Neural cell (in vitro differentiated cells): ENCODE results near the gene AGBL4. TPM values are rescaled to one million over a fixed set of nuclear protein-coding genes. Genes with fewer than 3 reads are reported as not detected.

Experiments used
- H2AFZ ChIP-seq: fragments of 200-600, 300-800 bp; sonication (generic), shearing (Covaris generic); 2 replicates; pipeline ENCODE4 v1.6.0; 2014; ENCODE audit warnings: low read depth, mild to moderate bottlenecking, antibody characterized with exemption, low read length, moderate library complexity
- H3F3A ChIP-seq: fragments of 200-600 bp; shearing (Covaris generic); 2 replicates; pipeline ENCODE4 v1.6.1; 2016; ENCODE audit warnings: mild to moderate bottlenecking, moderate library complexity, mixed read lengths, antibody characterized with exemption, low read length; ENCODE audit not compliant: insufficient read depth, poor library complexity, severe bottlenecking
- H3K27ac ChIP-seq: fragments of 200-600, 300-800 bp; sonication (generic), shearing (Covaris generic); 2 replicates; pipeline ENCODE4 v1.5.1; 2014; ENCODE audit warnings: mild to moderate bottlenecking, low read length, moderate library complexity
- H3K27me3 ChIP-seq: fragments of 300-800, 200-600 bp; sonication (generic), shearing (Covaris generic); 2 replicates; pipeline ENCODE4 v1.6.0; 2014; ENCODE audit warnings: mild to moderate bottlenecking, low read depth, low read length, moderate library complexity; ENCODE audit not compliant: insufficient read depth
- H3K36me3 ChIP-seq: fragments of 300-800, 200-600 bp; sonication (generic), shearing (Covaris generic); 2 replicates; pipeline ENCODE4 v1.5.1; 2014; ENCODE audit warnings: mild to moderate bottlenecking, antibody characterized with exemption, low read length, moderate library complexity; ENCODE audit not compliant: insufficient read depth
- H3K4me2 ChIP-seq: fragments of 300-800, 200-600 bp; sonication (generic), shearing (Covaris generic); 2 replicates; pipeline ENCODE4 v1.6.0; 2014; ENCODE audit warnings: mild to moderate bottlenecking, low read length
- H3K4me3 ChIP-seq: fragments of 300-800, 200-600 bp; sonication (generic), shearing (Covaris generic); 2 replicates; pipeline ENCODE4 v1.5.1; 2014; ENCODE audit warnings: mild to moderate bottlenecking, low read length, moderate library complexity
- H3K79me2 ChIP-seq: fragments of 200-600 bp; shearing (Covaris generic); replicated peaks from 2 replicates; pipeline ENCODE4 v1.6.0; 2014; ENCODE audit warnings: mild to moderate bottlenecking, low read length, moderate library complexity; ENCODE audit not compliant: insufficient read depth
- H3K9ac ChIP-seq: fragments of 300-800, 200-600 bp; sonication (generic), shearing (Covaris generic); 2 replicates; pipeline ENCODE4 v1.6.1; 2016; ENCODE audit warnings: mild to moderate bottlenecking, low read length, mixed read lengths
- H3K9me2 ChIP-seq: fragments of 200-600 bp; shearing (Covaris generic); 2 replicates; pipeline ENCODE4 v1.6.1; 2016; ENCODE audit warnings: mild to moderate bottlenecking, low read length, mixed read lengths; ENCODE audit not compliant: insufficient read depth
- H3K9me3 ChIP-seq: fragments of 200-600, 300-800 bp; sonication (generic), shearing (Covaris generic); 2 replicates; pipeline ENCODE4 v1.6.1; 2016; ENCODE audit warnings: mild to moderate bottlenecking, mixed run types, low read length, moderate library complexity, mixed read lengths
- H4K20me1 ChIP-seq: fragments of 200-600 bp; shearing (Covaris generic); 2 replicates; pipeline ENCODE4 v1.6.1; 2016; ENCODE audit warnings: mild to moderate bottlenecking, mixed run types; ENCODE audit not compliant: insufficient read depth
- EP300 ChIP-seq: fragments of 450-650 bp; conservative IDR thresholded peaks from 2 replicates; pipeline ENCODE4 v1.6.1; 2014; ENCODE audit warnings: antibody characterized with exemption, mild to moderate bottlenecking, moderate library complexity; ENCODE audit not compliant: poor library complexity, severe bottlenecking
- EZH2 ChIP-seq: fragments of 200-600, 300-800 bp; shearing (Covaris generic), sonication (generic); IDR thresholded peaks from 2 replicates; pipeline ENCODE4 v1.6.1; 2014; ENCODE audit warnings: antibody characterized with exemption, low read length, borderline replicate concordance, mild to moderate bottlenecking; ENCODE audit not compliant: insufficient read depth, poor library complexity, severe bottlenecking
- MXI1 ChIP-seq: fragments of 450-650 bp; conservative IDR thresholded peaks from 2 replicates; pipeline ENCODE4 v1.6.1; 2014; ENCODE audit warnings: antibody characterized with exemption, mild to moderate bottlenecking; ENCODE audit not compliant: poor library complexity, severe bottlenecking
- POLR2AphosphoS5 ChIP-seq: IDR thresholded peaks from 2 replicates; pipeline ENCODE4 v1.6.1; 2012
- RAD21 ChIP-seq: fragments of 450-650 bp; conservative IDR thresholded peaks from 2 replicates; pipeline ENCODE4 v1.6.1; 2014; ENCODE audit warnings: antibody characterized with exemption, mild to moderate bottlenecking, moderate library complexity
- SMC3 ChIP-seq: fragments of 450-650 bp; conservative IDR thresholded peaks from 2 replicates; pipeline ENCODE4 v1.6.1; 2014; ENCODE audit warnings: antibody characterized with exemption, mild to moderate bottlenecking, moderate library complexity; ENCODE audit not compliant: poor library complexity
- TAF1 ChIP-seq: IDR thresholded peaks from 2 replicates; pipeline ENCODE4 v1.6.1; 2012; ENCODE audit warnings: low read depth
- polyA plus RNA-seq: library from polyadenylated mRNA; depleted of rRNA; stranded (reverse); fragments of >200 nt; gene quantifications from 2 replicates; pipeline ENCODE4 v1.2.3, GENCODE V29; 2014
- TF ChIP-seq, protein P1 (sequence below): IDR thresholded peaks from 2 replicates; pipeline ENCODE4 v1.6.1; 2012; ENCODE audit warnings: borderline replicate concordance
- TF ChIP-seq, protein P2 (sequence below): fragments of 450-650 bp; IDR thresholded peaks from 2 replicates; pipeline ENCODE4 v1.5.1; 2014; ENCODE audit warnings: antibody characterized with exemption, mild to moderate bottlenecking, moderate library complexity; ENCODE audit not compliant: poor library complexity, severe bottlenecking

The AGBL4 gene
- polyA plus RNA-seq, 1 donor from 2014 or later: 1.3 TPM

DNA sequence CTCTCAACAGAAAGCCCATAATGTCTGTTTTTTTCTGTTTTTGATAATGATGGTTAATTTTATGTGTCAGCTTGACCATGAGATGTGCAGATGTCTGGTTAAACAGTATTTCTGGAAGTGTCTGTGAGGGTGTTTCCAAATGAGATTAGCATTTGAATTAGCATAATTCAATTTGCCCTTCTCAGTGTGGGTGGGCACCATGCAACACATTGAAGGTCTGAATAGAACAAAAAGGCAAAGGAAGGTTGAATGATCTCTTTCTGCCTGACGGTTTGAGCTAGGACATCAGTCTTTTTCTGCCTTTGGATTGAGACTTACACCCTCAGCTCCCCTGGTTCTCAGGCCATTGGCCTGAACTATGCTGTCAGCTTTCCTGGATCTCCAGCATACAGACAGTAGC is 1516.9 kb downstream of the AGBL4 start:
- Histone ChIP-seq H2AFZ (no peak overlapping the region), H3K27me3 (no peaks in the 10 kb centered on the region), H3K9ac (no peak overlapping the region), H3K4me2 (no peak overlapping the region), H3K27ac (no peak overlapping the region), H3K9me3 (no peaks in the 10 kb centered on the region), H3K36me3 (no peaks in the 10 kb centered on the region), H3K4me3 (no peak overlapping the region), H3K79me2 (no peaks in the 10 kb centered on the region), H3K9me2 (no peaks in the 10 kb centered on the region), H4K20me1 (no peaks in the 10 kb centered on the region), H3F3A (no peaks in the 10 kb centered on the region)
- no peak for TF ChIP-seq MXI1
- TF ChIP-seq, protein P1, sequence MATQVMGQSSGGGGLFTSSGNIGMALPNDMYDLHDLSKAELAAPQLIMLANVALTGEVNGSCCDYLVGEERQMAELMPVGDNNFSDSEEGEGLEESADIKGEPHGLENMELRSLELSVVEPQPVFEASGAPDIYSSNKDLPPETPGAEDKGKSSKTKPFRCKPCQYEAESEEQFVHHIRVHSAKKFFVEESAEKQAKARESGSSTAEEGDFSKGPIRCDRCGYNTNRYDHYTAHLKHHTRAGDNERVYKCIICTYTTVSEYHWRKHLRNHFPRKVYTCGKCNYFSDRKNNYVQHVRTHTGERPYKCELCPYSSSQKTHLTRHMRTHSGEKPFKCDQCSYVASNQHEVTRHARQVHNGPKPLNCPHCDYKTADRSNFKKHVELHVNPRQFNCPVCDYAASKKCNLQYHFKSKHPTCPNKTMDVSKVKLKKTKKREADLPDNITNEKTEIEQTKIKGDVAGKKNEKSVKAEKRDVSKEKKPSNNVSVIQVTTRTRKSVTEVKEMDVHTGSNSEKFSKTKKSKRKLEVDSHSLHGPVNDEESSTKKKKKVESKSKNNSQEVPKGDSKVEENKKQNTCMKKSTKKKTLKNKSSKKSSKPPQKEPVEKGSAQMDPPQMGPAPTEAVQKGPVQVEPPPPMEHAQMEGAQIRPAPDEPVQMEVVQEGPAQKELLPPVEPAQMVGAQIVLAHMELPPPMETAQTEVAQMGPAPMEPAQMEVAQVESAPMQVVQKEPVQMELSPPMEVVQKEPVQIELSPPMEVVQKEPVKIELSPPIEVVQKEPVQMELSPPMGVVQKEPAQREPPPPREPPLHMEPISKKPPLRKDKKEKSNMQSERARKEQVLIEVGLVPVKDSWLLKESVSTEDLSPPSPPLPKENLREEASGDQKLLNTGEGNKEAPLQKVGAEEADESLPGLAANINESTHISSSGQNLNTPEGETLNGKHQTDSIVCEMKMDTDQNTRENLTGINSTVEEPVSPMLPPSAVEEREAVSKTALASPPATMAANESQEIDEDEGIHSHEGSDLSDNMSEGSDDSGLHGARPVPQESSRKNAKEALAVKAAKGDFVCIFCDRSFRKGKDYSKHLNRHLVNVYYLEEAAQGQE: no peak
- no peak for TF ChIP-seq EZH2
- TF ChIP-seq POLR2AphosphoS5: no peak
- TF ChIP-seq TAF1: no peak
- TF ChIP-seq, protein P2, sequence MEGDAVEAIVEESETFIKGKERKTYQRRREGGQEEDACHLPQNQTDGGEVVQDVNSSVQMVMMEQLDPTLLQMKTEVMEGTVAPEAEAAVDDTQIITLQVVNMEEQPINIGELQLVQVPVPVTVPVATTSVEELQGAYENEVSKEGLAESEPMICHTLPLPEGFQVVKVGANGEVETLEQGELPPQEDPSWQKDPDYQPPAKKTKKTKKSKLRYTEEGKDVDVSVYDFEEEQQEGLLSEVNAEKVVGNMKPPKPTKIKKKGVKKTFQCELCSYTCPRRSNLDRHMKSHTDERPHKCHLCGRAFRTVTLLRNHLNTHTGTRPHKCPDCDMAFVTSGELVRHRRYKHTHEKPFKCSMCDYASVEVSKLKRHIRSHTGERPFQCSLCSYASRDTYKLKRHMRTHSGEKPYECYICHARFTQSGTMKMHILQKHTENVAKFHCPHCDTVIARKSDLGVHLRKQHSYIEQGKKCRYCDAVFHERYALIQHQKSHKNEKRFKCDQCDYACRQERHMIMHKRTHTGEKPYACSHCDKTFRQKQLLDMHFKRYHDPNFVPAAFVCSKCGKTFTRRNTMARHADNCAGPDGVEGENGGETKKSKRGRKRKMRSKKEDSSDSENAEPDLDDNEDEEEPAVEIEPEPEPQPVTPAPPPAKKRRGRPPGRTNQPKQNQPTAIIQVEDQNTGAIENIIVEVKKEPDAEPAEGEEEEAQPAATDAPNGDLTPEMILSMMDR: no peak
- no peak for TF ChIP-seq SMC3
- no peak for TF ChIP-seq EP300
- no peak for TF ChIP-seq RAD21

DNA sequence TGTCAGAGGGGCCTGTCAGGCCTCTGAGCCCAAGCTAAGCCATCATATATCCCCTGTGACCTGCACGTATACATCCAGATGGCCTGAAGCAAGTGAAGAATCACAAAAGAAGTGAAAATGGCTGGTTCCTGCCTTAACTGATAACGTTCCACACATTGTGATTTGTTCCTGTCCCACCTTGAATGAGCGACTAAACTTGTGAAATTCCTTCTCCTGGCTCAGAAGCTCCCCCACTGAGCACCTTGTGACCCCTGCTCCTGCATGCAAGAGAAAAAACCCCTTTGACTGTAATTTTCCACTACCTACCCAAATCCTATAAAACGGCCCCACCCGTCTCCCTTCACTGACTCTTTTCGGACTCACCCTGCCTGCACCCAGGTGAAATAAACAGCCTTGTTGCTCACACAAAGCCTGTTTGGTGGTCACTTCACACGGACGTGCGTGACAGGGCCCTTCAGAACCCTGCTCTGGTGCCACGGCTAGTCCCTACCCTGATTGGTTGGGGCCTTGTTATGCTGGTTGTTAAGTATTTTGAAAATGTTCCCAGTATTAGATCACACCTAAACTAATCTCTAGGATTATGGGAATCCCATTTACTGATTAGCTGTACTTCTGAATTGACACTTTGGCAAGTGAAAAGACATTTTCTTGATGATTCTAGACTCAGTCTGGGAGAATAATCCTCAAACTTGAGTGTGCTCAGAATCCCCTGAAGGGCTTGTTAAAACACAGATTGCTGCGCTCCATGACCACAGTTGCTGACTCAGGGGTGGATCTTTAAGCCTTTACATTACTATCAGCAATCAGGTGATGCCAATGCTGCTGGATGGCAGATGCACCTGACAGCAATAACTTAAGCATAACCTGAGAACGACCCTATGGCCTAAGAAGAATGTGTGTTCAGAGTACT is 1523.0 kb downstream of the AGBL4 start:
- no peaks in the 10 kb centered on the region for H3K9me2 ChIP-seq
- H4K20me1 ChIP-seq: no peaks in the 10 kb centered on the region
- TF ChIP-seq EZH2 (no peak), RAD21 (no peak), EP300 (no peak), SMC3 (no peak), POLR2AphosphoS5 (no peak), TAF1 (no peak), MXI1 (no peak)
- TF ChIP-seq, protein P2: no peak
- TF ChIP-seq, protein P1: no peak
- no peak overlapping the region for H3K27ac ChIP-seq
- H3F3A ChIP-seq: no peaks in the 10 kb centered on the region
- H3K79me2 ChIP-seq: no peaks in the 10 kb centered on the region
- H3K9me3 ChIP-seq: no peaks in the 10 kb centered on the region
- no peak overlapping the region for H3K4me2 ChIP-seq
- no peak overlapping the region for H3K9ac ChIP-seq
- H2AFZ ChIP-seq: no peak overlapping the region
- no peak overlapping the region for H3K4me3 ChIP-seq
- H3K27me3 ChIP-seq: no peaks in the 10 kb centered on the region
- no peaks in the 10 kb centered on the region for H3K36me3 ChIP-seq
